Skin of body (tissue), 2 donors: ENCODE data around the gene PIAS1. TPM values are rescaled to one million over a fixed set of nuclear protein-coding genes. Genes with fewer than 3 reads are reported as not detected.
"Not testable (repeated sequence)": the region's sequence is repeated elsewhere in the genome, so short reads cannot be mapped to it uniquely, and the experiment has no call there.

Experiments
- DNase-seq: peaks from one replicate; lab custom pipeline; 2025; lab: John Stamatoyannopoulos, UW
- total RNA-seq: library from RNA; depleted of rRNA; stranded (reverse); fragments of >200 nt; gene quantifications from one replicate; pipeline ENCODE4 v1.2.3, GENCODE V29; 2014

PIAS1 gene
- total RNA-seq, 1 donor from 2014 or later, result 46.8 TPM

- DNase-seq, result no peak
These were observed 19.3 kb upstream of the PIAS1 start for GRCh38 chr15:68034719-68035293.

GRCh38 chr15:68038246-68038645 is 15.9 kb upstream of the PIAS1 start:
- no peak for DNase-seq

DNA sequence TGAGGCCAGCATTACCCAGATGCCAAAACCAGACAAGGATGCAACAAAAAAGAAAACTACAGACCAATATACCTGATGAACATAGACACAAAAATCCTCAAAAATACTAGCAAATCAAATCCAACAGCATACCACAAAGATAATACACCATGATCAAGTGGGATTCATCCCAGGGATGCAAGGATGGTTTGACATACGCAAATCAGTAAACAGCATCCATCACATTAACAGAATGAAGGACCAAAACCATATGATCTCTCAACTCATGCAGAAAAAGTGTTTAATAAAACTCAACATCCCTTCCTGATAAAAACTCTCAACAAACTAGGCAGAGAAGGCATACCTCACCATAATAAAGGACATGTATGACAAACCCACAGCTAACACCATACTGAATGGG is 14.0 kb upstream of the PIAS1 start:
- no peak for DNase-seq

GRCh38 chr15:68042156-68042854 is 11.8 kb upstream of the PIAS1 start:
- no peak for DNase-seq

- no peak for DNase-seq
These were observed 11.3 kb upstream of the PIAS1 start for GRCh38 chr15:68042855-68043222.

DNA sequence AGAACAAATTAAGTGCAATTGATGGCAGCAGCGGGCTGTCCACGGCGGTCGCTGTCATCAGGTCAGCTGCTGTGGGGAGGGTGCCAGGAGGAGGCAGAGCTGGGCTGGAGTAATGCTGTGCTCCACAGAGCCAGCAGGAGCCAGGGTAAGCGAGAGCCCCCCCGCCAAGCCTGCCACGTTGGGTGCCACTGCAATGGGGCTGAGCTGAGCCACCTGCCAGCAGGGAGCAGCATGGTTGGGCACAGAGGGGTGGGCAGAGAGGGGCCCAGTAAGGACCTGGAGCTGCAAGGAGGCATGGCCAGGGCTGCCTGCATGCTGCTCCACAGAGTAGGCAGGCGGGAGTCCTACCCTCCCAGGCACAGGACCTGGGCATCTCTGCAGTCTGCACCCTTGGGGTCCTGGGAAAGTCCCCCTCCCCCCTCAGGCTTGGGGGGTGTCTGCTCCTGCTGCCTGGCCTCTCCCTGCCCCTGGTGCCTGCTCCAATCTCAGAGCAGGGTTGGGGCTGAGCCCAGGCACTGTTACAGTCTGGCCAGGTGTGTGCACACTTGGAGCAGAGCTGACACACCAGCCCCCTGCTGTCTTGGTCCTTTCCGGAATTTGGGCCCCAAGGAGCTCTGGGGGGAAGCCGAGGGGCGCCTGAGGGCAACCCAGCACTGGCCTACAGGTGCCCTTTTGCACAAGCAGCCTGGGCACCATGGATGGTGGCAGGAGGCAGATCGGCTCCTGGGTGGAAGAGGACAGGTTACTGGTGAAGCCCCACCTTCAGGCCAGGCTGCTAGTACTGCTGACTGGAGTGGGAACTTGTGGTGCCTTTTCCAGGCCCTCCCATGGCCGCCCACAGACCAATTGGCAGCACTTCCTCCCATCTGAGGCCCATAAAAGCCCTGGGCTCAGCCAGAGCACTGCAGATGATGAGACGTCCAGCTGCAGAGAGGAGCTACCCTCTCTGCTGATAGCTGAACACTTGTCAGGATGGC is 8.5 kb upstream of the PIAS1 start:
- no peak for DNase-seq

DNA sequence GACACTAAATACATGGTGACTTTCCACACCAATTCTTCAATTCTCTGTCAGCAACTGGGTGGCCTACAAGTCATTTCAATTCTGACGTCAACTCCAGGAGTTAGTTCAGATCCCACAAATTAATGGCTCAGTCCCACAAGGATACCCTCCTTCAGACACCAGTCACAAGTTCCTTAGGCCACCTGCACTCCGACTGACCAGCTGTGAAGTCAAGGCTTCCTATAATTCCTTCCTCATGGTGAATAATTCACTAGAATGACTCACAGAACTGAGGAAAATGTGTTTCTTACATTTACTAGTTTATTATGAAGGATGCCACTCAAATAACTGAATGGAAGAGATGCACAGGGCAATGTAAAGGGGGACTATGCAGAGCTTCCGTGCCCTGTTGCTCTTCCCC is 6.3 kb upstream of the PIAS1 start:
- no peak for DNase-seq

GRCh38 chr15:68051109-68051508 is 3.0 kb upstream of the PIAS1 start:
- no peak for DNase-seq

GRCh38 chr15:68051907-68052306 is 2.2 kb upstream of the PIAS1 start:
- no peak for DNase-seq

DNA sequence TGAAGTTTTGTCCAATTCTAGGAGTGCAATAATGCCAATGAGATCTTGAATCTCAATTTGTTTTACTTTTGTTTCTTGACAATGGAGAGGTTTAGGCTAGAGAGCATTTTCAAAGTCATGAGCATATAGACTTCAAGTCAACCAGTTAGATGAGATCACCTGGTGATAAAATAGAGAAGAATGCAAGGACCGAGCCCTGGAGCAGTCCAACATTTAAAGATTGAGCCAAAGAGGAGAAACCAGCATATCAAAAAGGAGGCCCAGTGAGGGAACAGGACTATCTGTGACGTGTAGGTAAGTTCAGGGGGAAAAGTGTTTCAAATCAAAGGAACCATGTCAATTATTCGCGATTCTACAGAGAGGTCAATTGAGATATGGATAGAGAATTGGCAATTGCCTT is 1.7 kb upstream of the PIAS1 start:
- DNase-seq, result no peak

GRCh38 chr15:68053001-68053400 is 1.1 kb upstream of the PIAS1 start:
- DNase-seq, result no peak

- peak; percentile 62 for DNase-seq
These were observed 611 bp downstream of the PIAS1 start for GRCh38 chr15:68054628-68055223.

- peak; percentile 42 for DNase-seq
These were observed 1.1 kb downstream of the PIAS1 start for GRCh38 chr15:68055224-68055705.

GRCh38 chr15:68056097-68056865 is 2.2 kb downstream of the PIAS1 start:
- no peak for DNase-seq

- DNase-seq, result no peak
These were observed 2.9 kb downstream of the PIAS1 start for GRCh38 chr15:68057034-68057433.

- DNase-seq, result no peak
These were observed 3.6 kb downstream of the PIAS1 start for GRCh38 chr15:68057758-68058157.

DNA sequence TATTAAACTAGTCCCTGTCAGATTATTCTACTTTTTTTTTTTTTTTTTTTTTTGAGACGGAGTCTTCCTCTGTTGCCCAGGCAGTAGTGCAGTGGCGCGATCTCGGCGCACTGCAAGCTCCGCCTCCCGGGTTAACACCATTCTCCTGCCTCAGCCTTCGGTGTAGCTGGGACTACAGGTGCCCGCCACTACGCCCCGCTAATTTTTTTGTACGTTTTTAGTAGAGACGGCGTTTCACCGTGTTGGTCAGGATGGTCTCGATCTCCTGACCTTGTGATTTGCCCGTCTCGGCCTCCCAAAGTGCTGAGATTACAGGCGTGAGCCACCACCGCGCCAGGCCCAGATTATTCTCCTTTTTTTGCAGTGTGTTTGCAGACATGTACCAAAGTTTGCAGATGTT is 4.9 kb downstream of the PIAS1 start:
- not testable (repeated sequence) for DNase-seq

GRCh38 chr15:68059630-68060029 is 5.5 kb downstream of the PIAS1 start:
- DNase-seq, result no peak

DNA sequence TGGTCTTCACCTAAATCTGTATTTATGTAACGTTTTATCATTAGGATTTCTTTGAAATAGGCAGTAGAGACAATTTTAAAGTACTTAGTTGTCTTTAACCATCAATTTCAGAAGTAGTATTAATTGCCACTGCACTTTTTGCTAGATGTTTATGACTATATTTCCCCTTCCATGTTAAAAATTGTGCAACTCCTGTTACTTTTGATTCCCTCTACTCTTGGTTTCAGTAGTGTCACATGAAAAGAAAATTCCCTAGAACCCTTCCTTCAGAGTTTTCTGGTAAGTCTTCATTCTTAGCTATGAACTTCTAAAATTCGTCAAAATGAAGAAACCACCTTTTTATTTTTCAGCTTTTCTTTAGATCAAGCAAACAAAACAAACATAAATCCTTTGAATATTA is 7.1 kb downstream of the PIAS1 start:
- DNase-seq, result no peak

GRCh38 chr15:68061602-68062001 is 7.5 kb downstream of the PIAS1 start:
- DNase-seq, result no peak

- no peak for DNase-seq
These were observed 8.1 kb downstream of the PIAS1 start for GRCh38 chr15:68062214-68062613.
